Hematopoietic multipotent progenitor cell treated with erythropoietin and hydrocortisone succinate and interleukin-3 and kit ligand, for 17 days (in vitro differentiated cells): ENCODE results near the gene WNK4.
"Not testable (repeated sequence)": the region's sequence is repeated elsewhere in the genome, so short reads cannot be mapped to it uniquely, and the experiment has no call there.

Experiments used
- DNase-seq: peaks from one replicate; pipeline ENCODE4 v3.0.0-alpha.2; 2015; ENCODE audit warnings: low spot score

Gene WNK4

DNA sequence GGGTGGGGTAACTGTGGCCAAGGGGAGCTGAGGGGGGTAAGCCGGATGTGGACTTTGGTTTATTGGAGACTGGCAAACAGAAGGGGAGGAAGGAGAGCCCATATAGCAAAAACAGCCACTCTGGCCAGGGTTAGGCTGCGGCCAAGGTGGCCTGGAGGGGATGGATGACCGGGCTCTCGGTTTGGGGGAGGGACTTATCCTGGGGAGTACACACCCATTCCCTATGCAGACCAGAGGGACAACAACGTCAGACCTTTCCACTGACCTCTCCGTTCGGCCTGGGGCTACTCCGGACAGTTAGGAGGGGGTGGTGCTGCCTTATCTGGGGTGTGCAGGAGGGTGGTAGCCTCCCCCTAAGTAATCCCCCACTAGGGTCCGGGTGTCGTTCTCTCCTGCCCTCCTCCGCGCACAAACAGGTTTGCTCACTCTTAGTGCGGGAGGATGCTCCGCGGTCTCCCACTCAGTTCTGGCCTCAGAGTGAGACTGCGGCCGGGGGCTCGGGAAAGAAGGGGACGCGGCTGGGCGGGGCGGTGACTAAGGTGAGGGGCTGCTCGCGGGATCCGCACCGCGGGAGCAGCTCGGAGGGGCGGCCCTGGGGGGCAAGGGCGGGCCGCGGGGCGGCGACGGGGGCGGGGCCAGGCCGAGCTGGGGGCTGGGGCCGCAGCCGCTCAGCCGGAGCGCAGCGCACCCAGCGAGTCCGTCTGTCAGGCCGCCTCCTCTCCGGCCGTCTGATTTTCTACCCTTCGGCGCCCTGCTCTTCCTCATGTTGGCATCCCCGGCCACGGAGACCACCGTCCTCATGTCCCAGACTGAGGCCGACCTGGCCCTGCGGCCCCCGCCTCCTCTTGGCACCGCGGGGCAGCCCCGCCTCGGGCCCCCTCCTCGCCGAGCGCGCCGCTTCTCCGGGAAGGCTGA lies at the start of gene WNK4:
Gene WNK4, plus strand, starts transcription at position 675 of the 915 bp plus-strand sequence. Its CDS starts 89 bp downstream, at position 764.
- no peak for DNase-seq

GRCh38 chr17:42740699-42741098 lies 39.7 kb upstream of the WNK4 start:
- peak; percentile 17 for DNase-seq

- not testable (repeated sequence) for DNase-seq
Observed at GRCh38 chr17:42742916-42743315, 37.5 kb upstream of the WNK4 start.

DNA sequence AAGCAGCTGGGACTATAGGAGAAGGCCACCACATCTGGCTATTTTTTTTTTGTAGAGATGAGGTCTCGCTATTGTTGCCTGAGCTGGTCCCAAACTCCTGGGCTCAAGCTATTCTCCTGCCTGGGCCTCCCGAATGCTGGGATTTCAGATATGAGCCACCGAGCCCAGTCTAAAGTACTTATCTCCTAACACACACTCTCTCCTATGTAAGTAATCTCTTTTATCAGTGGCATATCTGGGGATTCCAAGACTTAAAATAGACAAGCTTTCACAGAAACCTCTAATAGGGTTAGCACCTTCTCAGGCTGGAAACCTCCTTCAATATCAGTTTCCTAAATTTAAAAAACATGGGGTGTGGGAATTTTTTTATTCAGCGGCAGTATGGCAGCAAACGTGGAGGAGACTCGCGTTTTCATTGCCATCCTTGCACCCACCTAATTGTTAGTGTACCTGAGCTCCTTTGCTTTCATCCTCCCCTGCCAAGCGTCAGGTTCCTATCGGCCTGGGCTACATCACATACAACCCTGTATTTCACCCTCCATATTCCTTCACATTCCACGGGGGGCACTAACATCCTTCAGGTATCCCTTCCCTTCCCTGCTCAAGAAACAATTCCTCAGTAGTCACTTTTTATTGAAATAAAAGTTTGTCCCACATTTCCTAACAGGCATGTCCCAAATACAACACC lies 36.7 kb upstream of the WNK4 start:
- peak; percentile 58 for DNase-seq

DNA sequence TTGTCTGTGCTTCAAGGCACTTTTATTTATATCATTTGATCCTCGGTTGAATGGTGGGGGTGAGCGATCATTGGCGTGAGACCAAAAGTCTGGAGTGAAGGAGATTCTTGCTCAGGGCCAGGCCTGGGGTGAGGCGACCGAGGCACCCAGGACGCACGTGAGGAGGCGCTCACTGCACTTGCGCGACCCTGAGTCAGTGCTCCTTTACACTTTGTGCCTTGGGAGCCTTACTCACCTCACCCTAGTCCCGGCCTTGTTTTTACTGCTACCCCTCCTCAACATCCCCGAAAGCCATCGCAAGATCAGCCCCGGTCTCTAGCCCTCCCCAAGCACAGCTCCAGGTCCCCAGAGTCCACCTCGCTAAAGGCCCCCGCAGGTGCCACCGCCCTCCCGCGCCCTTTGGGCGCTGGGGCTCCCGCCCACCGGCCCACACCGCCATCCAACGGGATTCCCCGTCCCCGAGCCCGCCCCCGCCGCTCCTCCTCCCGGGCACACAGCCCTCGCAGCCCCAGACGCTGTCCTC lies 36.1 kb upstream of the WNK4 start:
- peak; percentile 88 for DNase-seq

GRCh38 chr17:42744806-42745617 lies 35.4 kb upstream of the WNK4 start, which contains the start of gene EZH1:
EZH1 (minus strand) TSS chr17:42745040; CDS start chr17:42728941, 16,099 bp downstream.
- DNase-seq, result peak; percentile 95

- no peak for DNase-seq
Observed at GRCh38 chr17:42748202-42748907, 32.1 kb upstream of the WNK4 start.

- DNase-seq, result no peak
Observed at GRCh38 chr17:42748908-42749798, 31.3 kb upstream of the WNK4 start.

GRCh38 chr17:42750739-42751344 lies 29.6 kb upstream of the WNK4 start:
- DNase-seq, result no peak

DNA sequence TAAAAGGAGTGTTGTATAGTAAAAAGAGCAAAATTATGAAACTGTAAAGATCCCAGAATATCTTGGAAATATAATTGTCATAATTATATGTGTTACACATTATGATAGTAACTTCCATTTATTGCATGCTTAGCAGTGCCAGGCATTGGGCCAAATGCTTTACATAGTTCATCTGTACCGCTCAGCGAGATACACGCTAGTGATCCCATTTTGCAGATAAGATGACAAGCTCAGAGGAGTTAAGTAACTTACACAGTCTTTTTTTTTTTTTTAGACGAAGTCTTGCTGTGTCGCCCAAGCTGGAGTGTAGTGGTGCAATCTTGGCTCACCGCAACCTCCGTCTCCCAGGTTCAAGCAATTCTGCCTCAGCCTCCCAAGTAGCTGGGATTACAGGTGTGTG lies 28.8 kb upstream of the WNK4 start:
- no peak for DNase-seq

DNA sequence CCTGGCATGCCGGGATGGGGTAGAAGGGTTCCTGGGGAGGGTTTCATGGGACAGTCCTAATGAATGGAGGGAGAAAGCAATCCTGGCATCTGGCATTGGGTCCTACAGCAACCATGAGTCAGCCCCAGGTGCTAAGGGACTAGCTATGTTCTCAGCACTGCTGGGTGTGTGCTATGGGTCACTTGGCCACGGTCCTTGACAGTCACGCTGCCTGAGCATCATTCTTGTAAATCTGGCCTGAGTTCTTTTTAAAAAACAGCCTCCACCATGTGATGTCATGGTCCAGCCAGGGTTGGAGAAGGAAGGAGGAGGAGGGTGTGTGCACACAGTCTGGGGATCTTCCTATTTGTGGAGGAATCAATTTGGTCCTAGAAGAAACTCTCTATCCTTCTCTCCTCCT lies 25.6 kb upstream of the WNK4 start:
- DNase-seq, result no peak

DNA sequence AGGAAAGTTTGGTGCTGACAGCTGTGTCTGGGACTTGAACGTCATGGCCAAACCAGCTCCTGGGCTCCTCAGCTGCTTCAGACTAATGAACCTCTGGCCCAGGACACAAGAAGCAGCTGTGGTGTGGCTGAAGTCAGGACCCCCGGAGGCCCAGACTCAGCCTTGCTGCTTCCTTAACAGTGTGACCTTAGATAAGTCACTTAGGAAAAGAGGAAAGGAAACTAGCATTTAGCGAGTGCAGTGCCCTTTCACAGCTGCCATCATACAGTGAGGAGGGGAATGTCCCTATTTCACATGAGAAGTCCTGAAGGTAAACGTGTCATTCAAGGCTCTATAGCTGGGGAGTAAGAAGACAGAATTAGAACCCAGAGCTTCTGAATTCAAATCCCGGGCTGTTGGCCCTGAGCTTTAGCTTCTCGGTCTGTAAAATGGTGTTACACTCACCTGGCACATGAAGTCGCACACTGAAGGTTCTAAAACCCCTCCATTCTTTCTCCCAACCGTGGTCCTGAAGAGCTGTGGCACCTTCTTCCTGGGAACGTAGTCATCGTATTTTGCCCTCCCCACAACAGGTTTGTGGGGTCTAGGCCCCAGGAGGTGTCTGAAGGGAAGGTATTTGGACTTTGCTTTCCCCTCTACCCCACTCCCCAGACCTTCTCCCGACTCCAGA lies 20.3 kb upstream of the WNK4 start:
- no peak for DNase-seq

GRCh38 chr17:42760652-42761581 lies 19.5 kb upstream of the WNK4 start, which contains the start of gene RAMP2:
RAMP2 (plus strand) TSS chr17:42761227; CDS start chr17:42761262, 35 bp downstream.
- no peak for DNase-seq

GRCh38 chr17:42761638-42762037 lies 18.8 kb upstream of the WNK4 start:
- no peak for DNase-seq

- DNase-seq, result no peak
Observed at GRCh38 chr17:42766124-42766523, 14.3 kb upstream of the WNK4 start.

- DNase-seq, result no peak
Observed at GRCh38 chr17:42767512-42767911, 12.9 kb upstream of the WNK4 start.

DNA sequence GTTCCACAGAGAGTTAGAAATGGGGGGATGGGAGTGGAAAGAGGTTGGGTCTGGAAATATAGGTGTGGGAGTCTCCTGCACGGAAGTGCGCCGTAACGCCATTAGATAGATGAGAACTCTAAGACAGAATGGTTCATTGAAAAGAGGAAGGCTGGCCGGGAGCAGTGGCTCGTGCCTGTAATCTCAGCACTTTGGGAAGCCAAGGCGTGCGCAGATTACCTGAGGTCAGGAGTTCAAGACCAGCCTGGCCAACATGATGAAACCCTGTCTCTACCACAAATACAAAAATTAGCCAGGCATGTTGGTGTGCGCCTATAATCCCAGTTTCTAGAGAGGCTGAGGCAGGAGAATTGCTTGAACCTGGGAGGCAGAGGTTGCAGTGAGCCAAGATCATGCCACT lies 12.4 kb upstream of the WNK4 start:
- DNase-seq, result not testable (repeated sequence)

- DNase-seq, result not testable (repeated sequence)
Observed at GRCh38 chr17:42769964-42770363, 10.4 kb upstream of the WNK4 start.
